ENCODE data around the gene JADE3.

DNA sequence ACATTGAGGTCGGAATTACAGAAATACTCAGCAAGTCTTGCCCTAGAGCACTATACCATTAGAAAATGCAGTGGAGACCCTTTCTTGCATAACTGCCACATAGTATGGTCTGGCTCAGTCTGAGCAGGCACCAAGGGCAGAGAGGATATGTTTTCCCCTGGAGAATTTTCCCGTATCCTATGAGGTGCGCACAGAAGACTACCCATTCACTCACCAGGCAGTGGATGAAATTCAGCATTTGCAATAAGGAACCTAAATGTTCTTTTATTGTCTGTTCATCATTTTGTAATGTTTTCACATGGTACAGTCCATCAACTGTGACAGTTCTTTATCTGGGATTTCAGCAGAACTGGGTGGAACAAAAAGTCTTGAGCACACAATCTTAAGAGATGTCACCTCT lies 15.5 kb downstream of the JADE3 start:
- TF ChIP-seq, protein P1, sequence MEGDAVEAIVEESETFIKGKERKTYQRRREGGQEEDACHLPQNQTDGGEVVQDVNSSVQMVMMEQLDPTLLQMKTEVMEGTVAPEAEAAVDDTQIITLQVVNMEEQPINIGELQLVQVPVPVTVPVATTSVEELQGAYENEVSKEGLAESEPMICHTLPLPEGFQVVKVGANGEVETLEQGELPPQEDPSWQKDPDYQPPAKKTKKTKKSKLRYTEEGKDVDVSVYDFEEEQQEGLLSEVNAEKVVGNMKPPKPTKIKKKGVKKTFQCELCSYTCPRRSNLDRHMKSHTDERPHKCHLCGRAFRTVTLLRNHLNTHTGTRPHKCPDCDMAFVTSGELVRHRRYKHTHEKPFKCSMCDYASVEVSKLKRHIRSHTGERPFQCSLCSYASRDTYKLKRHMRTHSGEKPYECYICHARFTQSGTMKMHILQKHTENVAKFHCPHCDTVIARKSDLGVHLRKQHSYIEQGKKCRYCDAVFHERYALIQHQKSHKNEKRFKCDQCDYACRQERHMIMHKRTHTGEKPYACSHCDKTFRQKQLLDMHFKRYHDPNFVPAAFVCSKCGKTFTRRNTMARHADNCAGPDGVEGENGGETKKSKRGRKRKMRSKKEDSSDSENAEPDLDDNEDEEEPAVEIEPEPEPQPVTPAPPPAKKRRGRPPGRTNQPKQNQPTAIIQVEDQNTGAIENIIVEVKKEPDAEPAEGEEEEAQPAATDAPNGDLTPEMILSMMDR (conservative IDR thresholded peaks at IDR 0.05; ENCODE audit: low read length), result no peak
- TF ChIP-seq EZH2phosphoT487 (IDR thresholded peaks at IDR 0.05; ENCODE audit: borderline replicate concordance), result no peak

Measured in Loucy (cell line).